OCI-LY3 (cell line): ENCODE results near the gene EPHB1.

Source experiments
- CTCF ChIP-seq: fragments of 200-600, 300-600 bp; sonication (generic); IDR thresholded peaks from 2 replicates; pipeline ENCODE4 v1.5.1; 2014; ENCODE audit warnings: antibody characterized with exemption, low read length, low read depth
- EZH2phosphoT487 ChIP-seq: fragments of 200-600 bp; shearing (Covaris generic); IDR thresholded peaks from 2 replicates; pipeline ENCODE4 v1.6.1; 2018; ENCODE audit warnings: antibody characterized with exemption, mixed run types, low read depth

- TF ChIP-seq CTCF = no peak
- no peak for TF ChIP-seq EZH2phosphoT487
Measured at GRCh38 chr3:134793562-134793961, 1.5 kb upstream of the EPHB1 start.
